RPMI7951 (cell line): Measurements from ENCODE around the gene SH3BP2. TPM values are rescaled to one million over a fixed set of nuclear protein-coding genes. Genes with fewer than 3 reads are reported as not detected.

Experiments used
- DNase-seq: peaks from one replicate; pipeline ENCODE4 v3.0.0-alpha.2; 2012; ENCODE audit warnings: low read depth
- total RNA-seq: library from RNA; depleted of rRNA; stranded (reverse); fragments of >200 nt; shearing (Covaris generic); gene quantifications from 2 replicates; pipeline ENCODE4 v1.2.3, GENCODE V29; 2014

SH3BP2 gene
- total RNA-seq, 1 experiment from 2014 or later: 24.8 TPM

GRCh38 chr4:2817701-2818350, 24.9 kb downstream of the SH3BP2 start:
- no peak for DNase-seq

- DNase-seq: no peak
Observed at GRCh38 chr4:2818351-2818939, 25.6 kb downstream of the SH3BP2 start.

GRCh38 chr4:2819244-2820215, 26.6 kb downstream of the SH3BP2 start:
- no peak for DNase-seq

GRCh38 chr4:2820216-2820982, 27.5 kb downstream of the SH3BP2 start:
- no peak for DNase-seq

DNA sequence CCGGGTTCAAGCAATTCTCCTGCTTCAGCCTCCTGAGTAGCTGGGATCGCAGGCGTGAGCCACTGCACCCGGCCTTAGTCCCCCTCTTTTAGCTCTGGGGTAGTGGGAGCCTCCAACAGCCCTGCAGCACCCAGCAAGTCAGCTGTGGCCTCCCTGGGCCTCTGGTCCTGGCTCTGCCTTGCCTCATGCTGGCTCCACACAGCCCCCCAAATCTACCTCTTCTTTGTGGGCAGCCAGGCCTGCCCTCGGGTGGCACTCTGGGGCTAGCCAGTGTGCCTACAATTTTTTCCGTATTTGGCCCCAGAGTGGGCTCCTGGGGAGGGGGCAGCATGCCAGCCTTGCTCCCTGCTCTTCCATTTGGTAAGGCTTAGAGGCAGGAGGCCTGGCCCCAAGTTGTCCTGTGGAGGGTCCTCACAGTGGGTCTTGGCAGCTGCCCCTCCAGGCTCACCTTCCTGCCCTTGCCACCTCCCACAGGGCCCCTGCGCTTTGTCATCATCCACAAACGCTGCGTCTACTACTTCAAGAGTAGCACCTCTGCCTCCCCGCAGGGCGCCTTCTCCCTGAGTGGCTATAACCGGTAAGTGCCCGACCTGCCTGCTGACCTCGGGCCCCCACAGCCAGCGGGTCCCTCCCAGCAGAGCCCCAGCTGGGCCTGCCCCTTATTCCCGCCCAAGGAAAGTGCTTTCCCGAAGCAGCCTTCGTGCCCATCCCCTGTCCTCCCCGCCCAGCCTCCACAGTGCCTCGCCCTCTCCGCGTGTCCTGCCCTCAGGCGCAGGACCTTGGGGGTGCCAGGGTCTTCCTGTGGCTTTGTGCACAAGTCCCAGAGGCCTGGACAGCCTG, 29.8 kb downstream of the SH3BP2 start:
- DNase-seq: no peak

- DNase-seq: no peak
Observed at GRCh38 chr4:2823301-2823670, 30.4 kb downstream of the SH3BP2 start.

DNA sequence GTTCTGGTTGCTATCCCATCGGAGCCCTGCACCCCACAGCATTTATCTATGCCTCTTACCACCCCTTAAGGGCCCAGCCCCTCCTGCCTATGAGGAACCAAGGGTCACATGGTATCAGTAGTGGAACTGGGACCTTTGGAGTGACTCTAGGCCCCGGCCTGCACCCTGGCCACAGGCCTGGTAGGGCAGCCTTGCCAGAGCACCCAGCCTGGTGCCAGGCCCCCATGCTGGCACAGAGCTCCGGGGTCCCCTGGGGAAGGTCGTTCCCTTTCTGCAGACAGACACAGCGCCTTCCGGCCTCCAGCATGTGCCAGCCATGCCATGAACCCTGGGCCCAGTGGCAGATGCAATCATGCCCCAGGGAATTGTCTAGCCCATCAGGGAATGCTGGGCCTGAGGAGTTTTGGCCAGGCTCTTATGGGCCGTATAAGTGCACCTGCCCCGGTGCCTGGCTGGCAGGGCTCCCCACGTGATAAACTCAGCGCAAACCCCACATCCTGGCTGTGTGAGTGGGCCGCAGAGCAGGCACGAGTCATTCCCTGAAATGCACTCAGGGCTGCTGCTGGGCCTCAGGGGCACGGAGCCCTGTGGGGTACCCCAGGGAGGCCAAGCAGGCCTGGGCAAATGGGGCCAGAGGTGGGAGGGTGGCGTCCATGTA, 30.9 kb downstream of the SH3BP2 start:
- no peak for DNase-seq

DNA sequence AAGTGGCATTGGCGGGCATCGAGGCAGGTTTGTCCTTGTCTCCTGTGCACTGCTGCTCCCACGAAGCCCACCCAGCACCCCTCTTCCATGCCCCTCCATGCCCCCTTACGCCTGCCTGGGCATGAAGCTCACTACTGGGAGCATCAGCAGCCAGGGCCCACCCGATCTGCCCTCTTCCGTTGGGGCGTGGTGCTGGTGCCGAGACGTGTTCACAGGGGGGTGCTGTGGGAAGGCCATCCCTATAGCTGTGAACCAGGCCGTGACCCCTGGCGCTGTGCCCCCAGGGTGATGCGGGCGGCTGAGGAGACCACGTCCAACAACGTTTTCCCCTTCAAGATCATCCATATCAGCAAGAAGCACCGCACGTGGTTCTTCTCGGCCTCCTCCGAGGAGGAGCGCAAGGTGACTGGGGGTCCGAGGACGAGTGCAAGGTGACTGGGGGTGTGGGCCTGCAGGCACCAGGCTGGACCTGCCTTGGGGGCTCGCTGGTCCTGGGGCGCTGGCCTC, 31.5 kb downstream of the SH3BP2 start:
- no peak for DNase-seq

DNA sequence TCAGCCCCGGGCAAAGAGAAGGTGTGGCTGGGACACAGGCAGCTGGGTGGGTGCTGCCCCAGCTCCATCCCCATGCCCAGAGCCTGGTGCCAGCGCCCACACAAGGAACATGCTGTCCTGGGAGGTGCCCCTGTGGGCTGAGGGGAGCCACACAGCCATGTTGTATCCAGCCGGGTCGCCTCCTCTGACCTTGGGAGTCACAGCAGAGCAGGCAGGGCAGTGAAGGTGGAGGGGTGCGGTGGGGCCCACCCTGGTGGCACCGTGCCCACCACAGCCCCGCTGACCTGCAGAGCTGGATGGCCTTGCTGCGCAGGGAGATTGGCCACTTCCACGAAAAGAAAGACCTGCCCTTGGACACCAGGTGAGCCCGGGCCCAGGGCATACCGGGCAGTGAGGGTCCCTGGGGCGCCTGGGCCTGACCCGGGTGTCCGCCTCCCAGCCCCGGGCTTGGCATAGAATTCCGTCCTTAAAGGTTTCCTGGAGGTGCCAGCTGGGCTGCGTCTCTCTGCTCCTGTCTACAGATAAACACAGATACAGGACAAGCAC, 32.0 kb downstream of the SH3BP2 start:
- no peak for DNase-seq

DNA sequence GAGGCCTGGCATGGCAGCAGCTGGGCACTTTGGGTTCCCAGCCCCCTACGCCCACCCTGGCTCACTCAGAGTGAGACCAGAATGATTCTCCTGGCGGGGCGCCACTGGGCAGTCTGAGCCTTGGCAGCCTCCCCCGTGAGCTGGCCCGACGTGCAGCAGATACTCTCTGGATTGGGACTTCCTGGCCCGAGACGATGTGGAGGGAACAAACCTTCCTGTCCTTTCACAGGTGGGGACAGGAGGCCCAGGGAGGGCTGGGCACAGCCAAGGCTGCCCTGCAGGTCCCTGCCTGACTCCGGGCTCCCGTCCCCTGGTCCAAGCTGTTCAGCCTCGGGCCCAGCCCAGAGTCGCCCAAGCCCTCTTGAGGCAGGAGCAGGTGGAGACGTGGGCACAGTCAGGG, 32.9 kb downstream of the SH3BP2 start:
- no peak for DNase-seq

GRCh38 chr4:2827071-2827873, 34.4 kb downstream of the SH3BP2 start:
- no peak for DNase-seq

GRCh38 chr4:2827874-2828751, 35.2 kb downstream of the SH3BP2 start:
- DNase-seq: no peak

- DNase-seq: no peak
Observed at GRCh38 chr4:2828758-2829181, 35.9 kb downstream of the SH3BP2 start.

DNA sequence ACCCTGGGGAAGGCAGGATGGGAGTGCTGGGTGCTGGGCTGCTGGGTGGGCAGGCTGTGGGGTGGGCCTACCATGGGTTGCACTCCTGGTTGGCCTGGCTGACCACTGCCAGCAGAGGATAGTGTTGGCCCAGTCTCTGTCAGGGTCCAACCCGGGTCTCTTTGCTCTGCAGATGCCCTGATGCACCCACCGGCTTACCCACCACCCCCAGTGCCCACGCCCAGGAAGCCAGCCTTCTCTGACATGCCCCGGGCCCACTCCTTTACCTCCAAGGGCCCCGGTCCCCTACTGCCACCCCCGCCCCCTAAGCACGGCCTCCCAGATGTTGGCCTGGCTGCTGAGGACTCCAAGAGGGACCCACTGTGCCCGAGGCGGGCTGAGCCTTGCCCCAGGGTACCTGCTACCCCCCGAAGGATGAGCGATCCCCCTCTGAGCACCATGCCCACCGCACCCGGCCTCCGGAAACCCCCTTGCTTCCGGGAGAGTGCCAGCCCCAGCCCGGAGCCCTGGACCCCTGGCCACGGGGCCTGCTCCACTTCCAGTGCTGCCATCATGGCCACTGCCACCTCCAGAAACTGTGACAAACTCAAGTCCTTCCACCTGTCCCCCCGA, 36.5 kb downstream of the SH3BP2 start:
- no peak for DNase-seq

DNA sequence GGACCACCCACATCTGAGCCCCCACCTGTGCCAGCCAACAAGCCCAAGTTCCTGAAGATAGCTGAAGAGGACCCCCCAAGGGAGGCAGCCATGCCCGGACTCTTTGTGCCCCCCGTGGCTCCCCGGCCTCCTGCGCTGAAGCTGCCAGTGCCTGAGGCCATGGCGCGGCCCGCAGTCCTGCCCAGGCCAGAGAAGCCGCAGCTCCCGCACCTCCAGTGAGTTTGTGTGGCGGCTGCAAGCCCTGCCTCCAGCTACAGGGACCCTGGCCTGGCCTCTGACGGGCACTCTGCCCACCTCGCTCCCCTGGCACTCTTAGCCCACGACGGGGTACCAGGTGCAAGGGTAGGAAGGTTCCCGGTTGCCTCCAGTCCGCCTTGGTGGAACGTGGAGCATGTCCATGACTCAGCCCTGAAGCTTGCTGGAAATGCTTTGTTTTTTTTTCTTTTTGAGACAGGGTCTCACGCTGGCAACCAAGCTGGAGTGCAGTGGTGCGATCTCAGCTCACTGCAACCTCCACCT, 37.1 kb downstream of the SH3BP2 start:
- DNase-seq: no peak

GRCh38 chr4:2830632-2831610, 38.0 kb downstream of the SH3BP2 start:
- no peak for DNase-seq
